ENCODE results near the gene UTP14C. TPM values are rescaled to one million over a fixed set of nuclear protein-coding genes. Genes with fewer than 3 reads are reported as not detected.
A peak's percentile ranks its signal among the peaks of the same experiment; 100 is the strongest.
"Not testable (repeated sequence)": the region's sequence is repeated elsewhere in the genome, so short reads cannot be mapped to it uniquely, and the experiment has no call there.

UTP14C gene
- total RNA-seq, 2 donors from 2014 or later = 19.1 to 26.1 TPM

DNA sequence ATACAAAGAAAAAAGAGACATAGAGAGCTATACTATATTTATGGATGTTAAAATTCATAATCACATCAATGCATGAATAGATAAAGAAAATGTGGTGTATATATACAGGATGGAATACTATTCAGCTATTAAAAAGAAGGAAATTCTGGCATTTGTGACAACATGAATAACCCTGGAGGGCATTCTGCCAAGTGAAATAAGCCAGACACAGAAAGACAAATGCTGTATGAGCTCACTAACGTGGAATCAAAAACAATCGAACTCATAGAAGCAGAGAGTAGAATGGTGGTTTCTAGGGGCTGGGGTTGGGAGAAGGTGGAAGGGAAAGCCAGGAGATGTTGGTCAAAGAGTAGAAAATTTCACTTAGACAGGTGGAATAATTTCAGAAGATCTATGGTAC lies 24.0 kb downstream of the UTP14C start:
- DNase-seq (ENCODE audit: low spot score) = no peak
- Histone ChIP-seq H3K4me1 (replicated peaks) (no peaks in the 10 kb centered on the region), H3K4me3 (no peak overlapping the region), H3K9me3 (no peaks in the 10 kb centered on the region), H3K36me3 (no peaks in the 10 kb centered on the region), H3K27me3 (replicated peaks; ENCODE audit: insufficient read depth) (no peaks in the 10 kb centered on the region), H3K27ac (no peak overlapping the region)
- 88% methylated on average over 2 of the region's 2 CpGs for WGBS
- no peak for TF ChIP-seq POLR2AphosphoS5 (IDR thresholded peaks at IDR 0.05)
- no peak for TF ChIP-seq CTCF (IDR thresholded peaks at IDR 0.05)
- TF ChIP-seq POLR2A (IDR thresholded peaks at IDR 0.05) = no peak
- intact Hi-C loops (cut with DNase I) = no loop called here

DNA sequence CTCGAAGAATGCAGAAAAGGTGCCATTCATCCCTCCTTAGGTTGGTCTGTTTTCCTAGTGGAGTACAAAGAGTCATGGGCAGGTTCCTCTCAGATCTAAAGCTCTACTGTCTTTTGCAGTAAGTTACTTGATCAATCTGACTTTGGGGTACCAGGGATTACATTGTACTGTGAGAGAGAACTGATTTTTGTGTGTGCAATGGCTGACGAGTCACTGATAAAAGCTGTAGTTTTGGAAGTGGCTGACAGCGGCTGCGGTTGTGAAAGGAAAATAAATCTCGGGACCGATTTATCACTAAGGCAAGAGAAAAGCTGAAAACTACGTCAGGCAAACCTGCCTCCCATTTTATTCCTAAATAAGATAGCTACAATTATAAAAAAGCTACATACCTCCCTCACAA lies 26.9 kb downstream of the UTP14C start:
- WGBS = 75% methylated on average over 7 of the region's 7 CpGs
- TF ChIP-seq POLR2A (IDR thresholded peaks at IDR 0.05) = no peak
- TF ChIP-seq POLR2AphosphoS5 (IDR thresholded peaks at IDR 0.05) = no peak
- TF ChIP-seq CTCF (IDR thresholded peaks at IDR 0.05) = no peak
- Histone ChIP-seq H3K27me3 (replicated peaks; ENCODE audit: insufficient read depth) (no peaks in the 10 kb centered on the region), H3K4me1 (replicated peaks) (no peaks in the 10 kb centered on the region), H3K9me3 (no peaks in the 10 kb centered on the region), H3K27ac (no peak overlapping the region), H3K4me3 (no peak overlapping the region), H3K36me3 (no peaks in the 10 kb centered on the region)
- intact Hi-C loops (cut with DNase I) = no loop called here
- no peak for DNase-seq (ENCODE audit: low spot score)

DNA sequence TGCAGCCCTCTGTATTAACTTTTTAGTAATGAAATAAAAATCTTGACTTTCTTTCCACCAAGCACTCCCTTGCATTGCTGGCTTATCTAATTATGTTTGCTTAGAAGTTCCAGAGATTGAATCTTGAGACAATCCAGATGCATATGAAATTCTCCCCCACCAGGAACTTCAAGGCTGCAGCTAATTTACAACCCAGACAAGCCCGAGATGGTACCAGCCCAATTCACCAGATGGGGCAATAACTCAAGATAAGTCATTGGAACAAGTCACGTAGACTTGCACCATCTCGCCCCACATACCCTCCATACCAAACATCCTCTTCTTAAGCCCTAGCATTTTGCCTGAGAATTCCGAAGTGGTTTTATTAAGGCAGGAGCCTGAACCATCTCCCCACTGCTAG lies 29.0 kb downstream of the UTP14C start:
- Histone ChIP-seq H3K4me3 (no peak overlapping the region), H3K27ac (no peak overlapping the region), H3K4me1 (replicated peaks) (no peaks in the 10 kb centered on the region), H3K27me3 (replicated peaks; ENCODE audit: insufficient read depth) (no peaks in the 10 kb centered on the region), H3K9me3 (no peaks in the 10 kb centered on the region), H3K36me3 (no peaks in the 10 kb centered on the region)
- TF ChIP-seq POLR2AphosphoS5 (IDR thresholded peaks at IDR 0.05) (no peak), POLR2A (IDR thresholded peaks at IDR 0.05) (no peak), CTCF (IDR thresholded peaks at IDR 0.05) (no peak)
- WGBS = 42% methylated on average over 4 of the region's 4 CpGs
- no peak for DNase-seq (ENCODE audit: low spot score)
- intact Hi-C loops (cut with DNase I) = no loop called here

DNA sequence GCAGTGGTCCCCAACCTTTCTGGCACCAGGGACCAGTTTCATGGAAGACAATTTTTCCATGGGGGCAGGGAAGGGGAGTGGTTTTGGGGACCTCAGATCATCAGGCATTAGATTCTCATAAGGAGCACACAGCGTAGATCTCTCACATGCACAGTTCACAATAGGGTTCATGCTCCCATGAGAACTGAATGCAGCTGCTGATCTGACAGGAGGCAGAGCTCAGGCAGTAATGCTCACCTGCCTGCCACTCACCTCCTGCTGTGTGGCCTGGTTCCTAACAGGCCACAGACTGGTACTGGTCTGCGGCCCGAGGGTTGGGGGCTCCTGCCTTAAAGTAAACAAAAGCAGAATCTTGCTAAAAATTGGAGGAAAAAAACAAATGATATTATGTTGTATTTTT lies 36.6 kb downstream of the UTP14C start:
- H3K9me3 ChIP-seq; H3K27me3 ChIP-seq (replicated peaks; ENCODE audit: insufficient read depth); H3K27ac ChIP-seq; H3K4me3 ChIP-seq; DNase-seq (ENCODE audit: low spot score); intact Hi-C loops (cut with DNase I); H3K36me3 ChIP-seq; H3K4me1 ChIP-seq (replicated peaks): not testable (repeated sequence)
- 28% methylated on average over 2 of the region's 3 CpGs for WGBS

DNA sequence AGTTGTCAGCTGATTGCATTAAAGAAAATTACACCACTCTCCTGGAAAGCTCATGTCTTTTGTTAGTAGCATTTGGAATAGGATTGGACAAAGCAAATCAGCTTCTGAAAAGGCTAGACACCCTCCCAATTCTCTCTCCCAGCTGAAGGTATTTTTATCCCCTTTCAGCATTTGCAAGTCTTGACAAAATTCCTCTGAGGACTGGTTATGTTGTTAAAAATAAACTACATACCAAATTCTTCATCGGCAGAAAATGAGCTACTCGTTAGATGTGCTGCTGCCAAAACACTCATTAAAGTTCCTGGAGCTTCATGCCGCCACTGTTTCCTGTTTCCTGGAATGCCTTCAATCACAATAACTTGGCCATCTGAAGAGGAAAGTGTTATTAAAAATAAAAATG lies 37.1 kb downstream of the UTP14C start:
- Histone ChIP-seq H3K27me3 (replicated peaks; ENCODE audit: insufficient read depth) (no peaks in the 10 kb centered on the region), H3K4me1 (replicated peaks) (no peaks in the 10 kb centered on the region), H3K9me3 (no peaks in the 10 kb centered on the region), H3K27ac (no peak overlapping the region), H3K4me3 (no peak overlapping the region), H3K36me3 (no peaks in the 10 kb centered on the region)
- intact Hi-C loops (cut with DNase I) = no loop called here
- DNase-seq (ENCODE audit: low spot score) = peak; percentile 8
- TF ChIP-seq POLR2A (IDR thresholded peaks at IDR 0.05) (no peak), POLR2AphosphoS5 (IDR thresholded peaks at IDR 0.05) (no peak), CTCF (IDR thresholded peaks at IDR 0.05) (no peak)
- WGBS = 14% methylated on average over 3 of the region's 3 CpGs
